ENCODE results near the gene CERS6. TPM values are rescaled to one million over a fixed set of nuclear protein-coding genes. Genes with fewer than 3 reads are reported as not detected.
"Not testable (repeated sequence)": the region's sequence is repeated elsewhere in the genome, so short reads cannot be mapped to it uniquely, and the experiment has no call there.

The CERS6 gene
- total RNA-seq, 1 donor from 2014 or later: 30.8 TPM

GRCh38 chr2:168765401-168765800, 309.3 kb downstream of the CERS6 start:
- TF ChIP-seq CTCF (IDR thresholded peaks at IDR 0.05): no peak
- Mint-ChIP-seq H3K4me1 (ENCODE audit: low read depth) (no peaks in the 10 kb centered on the region), H3K27me3 (ENCODE audit: low read depth) (no peaks in the 10 kb centered on the region), H3K9me3 (ENCODE audit: low read depth) (no peaks in the 10 kb centered on the region), H3K4me3 (ENCODE audit: unreplicated experiment) (no peak overlapping the region), H3K27ac (ENCODE audit: unreplicated experiment) (no peak overlapping the region), H3K36me3 (ENCODE audit: low read depth) (peaks cover 17% of the 10 kb centered on the region)
- DNase-seq (ENCODE audit: low spot score): no peak

- Mint-ChIP-seq H3K27me3 (ENCODE audit: low read depth) (no peaks in the 10 kb centered on the region), H3K36me3 (ENCODE audit: low read depth) (peaks cover 19% of the 10 kb centered on the region), H3K4me3 (ENCODE audit: unreplicated experiment) (no peak overlapping the region), H3K9me3 (ENCODE audit: low read depth) (no peaks in the 10 kb centered on the region), H3K4me1 (ENCODE audit: low read depth) (no peaks in the 10 kb centered on the region), H3K27ac (ENCODE audit: unreplicated experiment) (no peak overlapping the region)
- DNase-seq (ENCODE audit: low spot score): no peak
- no peak for TF ChIP-seq CTCF (IDR thresholded peaks at IDR 0.05)
These were observed 310.5 kb downstream of the CERS6 start for GRCh38 chr2:168766600-168766999.

GRCh38 chr2:168767258-168767657, 311.2 kb downstream of the CERS6 start:
- Mint-ChIP-seq H3K36me3 (ENCODE audit: low read depth) (peaks cover 19% of the 10 kb centered on the region), H3K9me3 (ENCODE audit: low read depth) (no peaks in the 10 kb centered on the region), H3K27ac (ENCODE audit: unreplicated experiment) (no peak overlapping the region), H3K4me1 (ENCODE audit: low read depth) (no peaks in the 10 kb centered on the region), H3K4me3 (ENCODE audit: unreplicated experiment) (no peak overlapping the region), H3K27me3 (ENCODE audit: low read depth) (no peaks in the 10 kb centered on the region)
- no peak for DNase-seq (ENCODE audit: low spot score)
- no peak for TF ChIP-seq CTCF (IDR thresholded peaks at IDR 0.05)

GRCh38 chr2:168768357-168768756, 312.3 kb downstream of the CERS6 start:
- not testable (repeated sequence) for H3K4me3 Mint-ChIP-seq (ENCODE audit: unreplicated experiment); H3K4me1 Mint-ChIP-seq (ENCODE audit: low read depth); DNase-seq (ENCODE audit: low spot score); H3K27me3 Mint-ChIP-seq (ENCODE audit: low read depth); H3K9me3 Mint-ChIP-seq (ENCODE audit: low read depth); H3K27ac Mint-ChIP-seq (ENCODE audit: unreplicated experiment)
- peaks cover 19% of the 10 kb centered on the region for H3K36me3 Mint-ChIP-seq (ENCODE audit: low read depth)

GRCh38 chr2:168770796-168771195, 314.7 kb downstream of the CERS6 start:
- no peak for TF ChIP-seq CTCF (IDR thresholded peaks at IDR 0.05)
- Mint-ChIP-seq H3K4me3 (ENCODE audit: unreplicated experiment) (no peak overlapping the region), H3K36me3 (ENCODE audit: low read depth) (peaks cover 18% of the 10 kb centered on the region), H3K4me1 (ENCODE audit: low read depth) (peaks cover 3% of the 10 kb centered on the region), H3K27me3 (ENCODE audit: low read depth) (no peaks in the 10 kb centered on the region), H3K27ac (ENCODE audit: unreplicated experiment) (no peak overlapping the region), H3K9me3 (ENCODE audit: low read depth) (peaks cover 5% of the 10 kb centered on the region)
- no peak for DNase-seq (ENCODE audit: low spot score)

GRCh38 chr2:168772704-168773103, 316.6 kb downstream of the CERS6 start:
- no peak for DNase-seq (ENCODE audit: low spot score)
- Mint-ChIP-seq H3K4me1 (ENCODE audit: low read depth) (peaks cover 3% of the 10 kb centered on the region), H3K4me3 (ENCODE audit: unreplicated experiment) (no peak overlapping the region), H3K27ac (ENCODE audit: unreplicated experiment) (no peak overlapping the region), H3K36me3 (ENCODE audit: low read depth) (peaks cover 16% of the 10 kb centered on the region), H3K9me3 (ENCODE audit: low read depth) (peaks cover 6% of the 10 kb centered on the region), H3K27me3 (ENCODE audit: low read depth) (no peaks in the 10 kb centered on the region)
- TF ChIP-seq CTCF (IDR thresholded peaks at IDR 0.05): no peak
